IPS DF 4.7 (cell line): ENCODE measurements around the gene OR2A25.
"Not testable (repeated sequence)": the region's sequence is repeated elsewhere in the genome, so short reads cannot be mapped to it uniquely, and the experiment has no call there.

Source experiments
- DNase-seq: peaks from one replicate; pipeline ENCODE4 v3.0.0-alpha.2; 2013; ENCODE audit warnings: low spot score; ENCODE audit errors: extremely low read depth

Gene OR2A25

GRCh38 chr7:144069511-144069910, at the start of gene OR2A25:
OR2A25 (plus strand) TSS chr7:144069811; CDS start chr7:144074220, 4,409 bp downstream.
- no peak for DNase-seq

- no peak for DNase-seq
These were observed 49.3 kb upstream of the OR2A25 start for GRCh38 chr7:144020340-144020739.

GRCh38 chr7:144022169-144022568, 47.4 kb upstream of the OR2A25 start:
- DNase-seq: no peak

GRCh38 chr7:144023171-144023827, 46.3 kb upstream of the OR2A25 start:
- no peak for DNase-seq

- DNase-seq: no peak
These were observed 45.4 kb upstream of the OR2A25 start for GRCh38 chr7:144024213-144024612.

GRCh38 chr7:144026203-144026883, 43.3 kb upstream of the OR2A25 start:
- DNase-seq: no peak

GRCh38 chr7:144027070-144027469, 42.5 kb upstream of the OR2A25 start:
- DNase-seq: no peak

- no peak for DNase-seq
These were observed 41.6 kb upstream of the OR2A25 start for GRCh38 chr7:144027974-144028373.

- no peak for DNase-seq
These were observed 41.1 kb upstream of the OR2A25 start for GRCh38 chr7:144028547-144028946.

GRCh38 chr7:144032516-144032915, 37.1 kb upstream of the OR2A25 start:
- no peak for DNase-seq

- no peak for DNase-seq
These were observed 36.5 kb upstream of the OR2A25 start for GRCh38 chr7:144032985-144033709.

- no peak for DNase-seq
These were observed 34.2 kb upstream of the OR2A25 start for GRCh38 chr7:144035385-144035784.

- DNase-seq: no peak
These were observed 33.2 kb upstream of the OR2A25 start for GRCh38 chr7:144036302-144036885.

- DNase-seq: no peak
These were observed 32.1 kb upstream of the OR2A25 start for GRCh38 chr7:144037414-144038035.

GRCh38 chr7:144038887-144039286, 30.7 kb upstream of the OR2A25 start:
- DNase-seq: no peak

- DNase-seq: no peak
These were observed 21.0 kb upstream of the OR2A25 start, which contains the start of gene OR2A5 for GRCh38 chr7:144048648-144049047. OR2A5 (plus strand) TSS chr7:144048948; CDS start chr7:144050402, 1,454 bp downstream.

- DNase-seq: no peak
These were observed 20.1 kb upstream of the OR2A25 start for GRCh38 chr7:144049491-144049890.

GRCh38 chr7:144050093-144050492, 19.5 kb upstream of the OR2A25 start:
- DNase-seq: no peak

GRCh38 chr7:144050884-144051283, 18.7 kb upstream of the OR2A25 start:
- DNase-seq: not testable (repeated sequence)

GRCh38 chr7:144057954-144058353, 11.7 kb upstream of the OR2A25 start:
- no peak for DNase-seq

- DNase-seq: peak; percentile 44
These were observed 5.9 kb upstream of the OR2A25 start for GRCh38 chr7:144063710-144064109.
